PC-3 (cell line): ENCODE measurements around the gene USP34. TPM values are rescaled to one million over a fixed set of nuclear protein-coding genes. Genes with fewer than 3 reads are reported as not detected.

Experiments
- ATAC-seq: fragments of 200-7000 bp; cut with Tn5 transposase; 2 replicates; pipeline ENCODE4 v1.9.1; 2020; ENCODE audit warnings: mild to moderate bottlenecking, moderate library complexity
- BruUV-seq: library from RNA; stranded (reverse); fragments of 400-500 nt; replicated peaks from 2 replicates; lab custom pipeline; 2021; lab: Mats Ljungman, UMichigan
- CTCF ChIA-PET: fragments of 300-600 bp; sonication (Branson Sonifier 250); formaldehyde crosslinking; loops from one replicate; lab custom pipeline; 2022; ENCODE audit warnings: antibody characterized with exemption; lab: Charles Lee
- POLR2A ChIA-PET: fragments of 300-600 bp; sonication (Branson Sonifier 250); formaldehyde crosslinking; loops from one replicate; lab custom pipeline; 2022; ENCODE audit warnings: antibody characterized with exemption; ENCODE audit not compliant: unreplicated experiment; lab: Charles Lee
- DNase-seq: peaks from one replicate; pipeline ENCODE4 v3.0.0-alpha.2; 2015
- H2AFZ ChIP-seq: fragments of 300-600 bp; sonication (generic); 2 replicates; pipeline ENCODE4 v1.6.0; 2016; ENCODE audit warnings: antibody characterized with exemption, low read length
- H3F3A ChIP-seq: fragments of 300-600 bp; sonication (generic); one replicate; pipeline ENCODE4 v1.6.0; 2017; ENCODE audit warnings: antibody characterized with exemption, low read length, control low read depth, mild to moderate bottlenecking; ENCODE audit not compliant: unreplicated experiment
- H3K27ac ChIP-seq: fragments of 300-600 bp; sonication (generic); 2 replicates; pipeline ENCODE4 v1.5.1; 2016; ENCODE audit warnings: mild to moderate bottlenecking, low read length
- H3K27me3 ChIP-seq: fragments of 300-600 bp; sonication (generic); 2 replicates; pipeline ENCODE4 v1.6.1; 2016; ENCODE audit warnings: low read length, mixed read lengths
- H3K36me3 ChIP-seq: fragments of 300-600 bp; sonication (generic); 2 replicates; pipeline ENCODE4 v1.6.1; 2016; ENCODE audit warnings: low read depth, mixed run types, low read length, mixed read lengths
- H3K4me1 ChIP-seq: fragments of 300-600 bp; sonication (generic); 2 replicates; pipeline ENCODE4 v1.5.1; 2016; ENCODE audit warnings: low read length; ENCODE audit not compliant: insufficient read depth
- H3K4me2 ChIP-seq: fragments of 300-600 bp; sonication (generic); 2 replicates; pipeline ENCODE4 v1.6.0; 2016; ENCODE audit warnings: low read length
- H3K4me3 ChIP-seq: fragments of 300-600 bp; sonication (generic); 2 replicates; pipeline ENCODE4 v1.5.1; 2016; ENCODE audit warnings: mild to moderate bottlenecking, low read length, mixed read lengths
- H3K79me2 ChIP-seq: fragments of 300-600 bp; sonication (generic); 2 replicates; pipeline ENCODE4 v1.6.1; 2017; ENCODE audit warnings: low read length, mixed read lengths
- H3K9ac ChIP-seq: fragments of 300-600 bp; sonication (generic); 2 replicates; pipeline ENCODE4 v1.6.0; 2016; ENCODE audit warnings: mild to moderate bottlenecking, low read length
- H3K9me2 ChIP-seq: fragments of 300-600 bp; sonication (generic); replicated peaks from 2 replicates; pipeline ENCODE4 v1.6.1; 2016; ENCODE audit warnings: mixed run types, low read length, mixed read lengths
- H3K9me3 ChIP-seq: fragments of 300-600 bp; sonication (generic); 2 replicates; pipeline ENCODE4 v1.6.1; 2016; ENCODE audit warnings: low read length, mixed read lengths
- H4K20me1 ChIP-seq: fragments of 300-600 bp; sonication (generic); 2 replicates; pipeline ENCODE4 v1.6.1; 2016; ENCODE audit warnings: low read length, mixed read lengths
- CTCF ChIP-seq: fragments of 300-600 bp; sonication (generic); conservative IDR thresholded peaks from 2 replicates; pipeline ENCODE4 v1.5.1; 2017; ENCODE audit warnings: antibody characterized with exemption, low read depth, mild to moderate bottlenecking, low read length
- EZH2 ChIP-seq: fragments of 300-600 bp; sonication (generic); IDR thresholded peaks from one replicate; pipeline ENCODE4 v1.6.1; 2017; ENCODE audit warnings: antibody characterized with exemption, mild to moderate bottlenecking, low read length; ENCODE audit not compliant: unreplicated experiment
- EZH2phosphoT487 ChIP-seq: fragments of 300-600 bp; sonication (generic); IDR thresholded peaks from 2 replicates; pipeline ENCODE4 v1.6.1; 2018; ENCODE audit warnings: mild to moderate bottlenecking, antibody characterized with exemption, low read length, borderline replicate concordance
- intact Hi-C: fragments of 100-400 bp; cut with micrococcal nuclease; formaldehyde crosslinking; loops from 2 replicates; pipeline ENCODE4 v1.9.0; 2023
- total RNA-seq: library from RNA; depleted of rRNA; stranded (reverse); fragments of >200 nt; gene quantifications from 2 replicates; pipeline ENCODE4 v1.2.3, GENCODE V29; 2014

The USP34 gene
- total RNA-seq, 1 experiment from 2014 or later = 67.1 TPM

- no peak for TF ChIP-seq EZH2phosphoT487
- TF ChIP-seq CTCF = no peak
- TF ChIP-seq EZH2 = no peak
- peak overlapping the region; percentile 47 for H3K27ac ChIP-seq
- CTCF ChIA-PET = no interaction called here
- DNase-seq = peak; percentile 91
- H3K9me3 ChIP-seq = no peaks in the 10 kb centered on the region
- POLR2A ChIA-PET = no interaction called here
- peaks cover 13% of the 10 kb centered on the region for H3K4me1 ChIP-seq
- peaks cover 41% of the 10 kb centered on the region for H3K36me3 ChIP-seq
- no peaks in the 10 kb centered on the region for H4K20me1 ChIP-seq
- H3F3A ChIP-seq = no peaks in the 10 kb centered on the region
- peak; percentile 98 for ATAC-seq
- no peak overlapping the region; the same call in 1 of the 2 replicates for H3K4me3 ChIP-seq
- H3K79me2 ChIP-seq = no peaks in the 10 kb centered on the region
- H3K4me2 ChIP-seq = peak overlapping the region; percentile 46
- no peak overlapping the region for H2AFZ ChIP-seq
- intact Hi-C loops = loop anchor here (2.0 kb wide), 1 partner anchor 34 kb away; no protein-coding TSS in a partner anchor
- H3K9me2 ChIP-seq = no peaks in the 10 kb centered on the region
- no TSS peak for BruUV-seq
- H3K27me3 ChIP-seq = no peaks in the 10 kb centered on the region
- H3K9ac ChIP-seq = no peak overlapping the region
Observed at GRCh38 chr2:61210332-61210981, 260.4 kb downstream of the USP34 start.

- intact Hi-C loops = no loop called here
Observed at GRCh38 chr2:61205132-61205531, 265.8 kb downstream of the USP34 start.

More at GRCh38 chr2:61205132-61205531, 265.8 kb downstream of the USP34 start:
- TF ChIP-seq EZH2 (no peak), EZH2phosphoT487 (no peak), CTCF (no peak)
- no peaks in the 10 kb centered on the region for H3F3A ChIP-seq
- CTCF ChIA-PET = no interaction called here
- no peak overlapping the region for H3K27ac ChIP-seq
- H3K36me3 ChIP-seq = peaks cover 61% of the 10 kb centered on the region
- H3K9me2 ChIP-seq = no peaks in the 10 kb centered on the region
- no peak overlapping the region for H3K9ac ChIP-seq
- no peak overlapping the region for H3K4me2 ChIP-seq
- peaks cover 3% of the 10 kb centered on the region for H3K4me1 ChIP-seq
- no peaks in the 10 kb centered on the region for H3K27me3 ChIP-seq
- no peak for ATAC-seq
- H3K4me3 ChIP-seq = no peak overlapping the region
- no TSS peak for BruUV-seq
- no peak overlapping the region for H2AFZ ChIP-seq
- H3K9me3 ChIP-seq = no peaks in the 10 kb centered on the region
- no peaks in the 10 kb centered on the region for H4K20me1 ChIP-seq
- POLR2A ChIA-PET = no interaction called here
- DNase-seq = no peak
- H3K79me2 ChIP-seq = no peaks in the 10 kb centered on the region
